ENCODE measurements around the gene RAI1. TPM values are rescaled to one million over a fixed set of nuclear protein-coding genes. Genes with fewer than 3 reads are reported as not detected.

Gene RAI1
- total and polyA plus RNA-seq, 2 of the 13 experiments (the other 11 are each of a cell fraction or from before 2014, with no cell fraction given), result 3.4 to 5.2 TPM

DNA sequence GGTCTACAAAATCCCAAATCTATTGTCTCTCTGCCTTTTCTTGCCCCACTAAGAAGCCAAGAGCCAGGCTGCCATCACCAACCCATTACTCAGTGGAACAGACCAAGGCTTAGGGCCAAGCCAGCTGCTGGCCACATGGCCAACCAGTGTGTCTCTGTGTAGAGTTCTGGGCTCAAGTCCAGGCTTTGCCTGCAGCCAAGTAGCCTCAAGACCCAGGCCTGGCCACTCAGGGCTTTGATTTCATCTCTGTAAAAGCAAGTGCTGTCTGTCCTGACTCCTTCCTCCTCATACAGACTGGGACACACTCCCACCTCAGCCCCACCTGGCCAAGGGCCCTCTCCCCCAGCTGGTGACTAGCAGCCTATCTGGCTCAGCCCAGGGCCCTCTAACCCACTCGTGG lies 140.9 kb downstream of the RAI1 start:
- H3K79me2 ChIP-seq (ENCODE audit: insufficient read depth, low read length), result peaks cover 63% of the 10 kb centered on the region
- BruUV-seq (replicated peaks), result no TSS peak
- TF ChIP-seq, protein P1, sequence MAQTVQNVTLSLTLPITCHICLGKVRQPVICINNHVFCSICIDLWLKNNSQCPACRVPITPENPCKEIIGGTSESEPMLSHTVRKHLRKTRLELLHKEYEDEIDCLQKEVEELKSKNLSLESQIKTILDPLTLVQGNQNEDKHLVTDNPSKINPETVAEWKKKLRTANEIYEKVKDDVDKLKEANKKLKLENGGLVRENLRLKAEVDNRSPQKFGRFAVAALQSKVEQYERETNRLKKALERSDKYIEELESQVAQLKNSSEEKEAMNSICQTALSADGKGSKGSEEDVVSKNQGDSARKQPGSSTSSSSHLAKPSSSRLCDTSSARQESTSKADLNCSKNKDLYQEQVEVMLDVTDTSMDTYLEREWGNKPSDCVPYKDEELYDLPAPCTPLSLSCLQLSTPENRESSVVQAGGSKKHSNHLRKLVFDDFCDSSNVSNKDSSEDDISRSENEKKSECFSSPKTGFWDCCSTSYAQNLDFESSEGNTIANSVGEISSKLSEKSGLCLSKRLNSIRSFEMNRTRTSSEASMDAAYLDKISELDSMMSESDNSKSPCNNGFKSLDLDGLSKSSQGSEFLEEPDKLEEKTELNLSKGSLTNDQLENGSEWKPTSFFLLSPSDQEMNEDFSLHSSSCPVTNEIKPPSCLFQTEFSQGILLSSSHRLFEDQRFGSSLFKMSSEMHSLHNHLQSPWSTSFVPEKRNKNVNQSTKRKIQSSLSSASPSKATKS (CRISPR knock-in tag; IDR thresholded peaks at IDR 0.05), result no peak
- TF ChIP-seq YEATS2 (CRISPR knock-in tag; IDR thresholded peaks at IDR 0.05; ENCODE audit: borderline replicate concordance) (no peak), ELF4 (CRISPR knock-in tag; IDR thresholded peaks at IDR 0.05; ENCODE audit: borderline replicate concordance) (no peak), ZNF766 (CRISPR knock-in tag; IDR thresholded peaks at IDR 0.05; ENCODE audit: borderline replicate concordance) (no peak), ZNF792 (CRISPR knock-in tag; IDR thresholded peaks at IDR 0.05) (no peak), ZNF629 (CRISPR knock-in tag; conservative IDR thresholded peaks at IDR 0.05) (peak; percentile 69), ZNF547 (CRISPR knock-in tag; IDR thresholded peaks at IDR 0.05) (no peak), ZNF432 (CRISPR knock-in tag; IDR thresholded peaks at IDR 0.05; ENCODE audit: borderline replicate concordance) (no peak), ZNF20 (CRISPR knock-in tag; IDR thresholded peaks at IDR 0.05) (no peak), CAMTA2 (CRISPR knock-in tag; IDR thresholded peaks at IDR 0.05; ENCODE audit: borderline replicate concordance) (no peak), SALL1 (CRISPR knock-in tag; IDR thresholded peaks at IDR 0.05) (no peak), ZMYM3 (CRISPR knock-in tag; IDR thresholded peaks at IDR 0.05) (peak; percentile 40; the same call in 1 of the 2 replicates)
- TF ChIP-seq, protein P2, sequence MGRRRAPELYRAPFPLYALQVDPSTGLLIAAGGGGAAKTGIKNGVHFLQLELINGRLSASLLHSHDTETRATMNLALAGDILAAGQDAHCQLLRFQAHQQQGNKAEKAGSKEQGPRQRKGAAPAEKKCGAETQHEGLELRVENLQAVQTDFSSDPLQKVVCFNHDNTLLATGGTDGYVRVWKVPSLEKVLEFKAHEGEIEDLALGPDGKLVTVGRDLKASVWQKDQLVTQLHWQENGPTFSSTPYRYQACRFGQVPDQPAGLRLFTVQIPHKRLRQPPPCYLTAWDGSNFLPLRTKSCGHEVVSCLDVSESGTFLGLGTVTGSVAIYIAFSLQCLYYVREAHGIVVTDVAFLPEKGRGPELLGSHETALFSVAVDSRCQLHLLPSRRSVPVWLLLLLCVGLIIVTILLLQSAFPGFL (CRISPR knock-in tag; IDR thresholded peaks at IDR 0.05), result no peak
- TF ChIP-seq, protein P3, sequence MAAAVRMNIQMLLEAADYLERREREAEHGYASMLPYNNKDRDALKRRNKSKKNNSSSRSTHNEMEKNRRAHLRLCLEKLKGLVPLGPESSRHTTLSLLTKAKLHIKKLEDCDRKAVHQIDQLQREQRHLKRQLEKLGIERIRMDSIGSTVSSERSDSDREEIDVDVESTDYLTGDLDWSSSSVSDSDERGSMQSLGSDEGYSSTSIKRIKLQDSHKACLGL (CRISPR knock-in tag; IDR thresholded peaks at IDR 0.05), result 0 out of 2 replicates have a peak, but pooled peaks have one; percentile 27
- TF ChIP-seq, protein P4, sequence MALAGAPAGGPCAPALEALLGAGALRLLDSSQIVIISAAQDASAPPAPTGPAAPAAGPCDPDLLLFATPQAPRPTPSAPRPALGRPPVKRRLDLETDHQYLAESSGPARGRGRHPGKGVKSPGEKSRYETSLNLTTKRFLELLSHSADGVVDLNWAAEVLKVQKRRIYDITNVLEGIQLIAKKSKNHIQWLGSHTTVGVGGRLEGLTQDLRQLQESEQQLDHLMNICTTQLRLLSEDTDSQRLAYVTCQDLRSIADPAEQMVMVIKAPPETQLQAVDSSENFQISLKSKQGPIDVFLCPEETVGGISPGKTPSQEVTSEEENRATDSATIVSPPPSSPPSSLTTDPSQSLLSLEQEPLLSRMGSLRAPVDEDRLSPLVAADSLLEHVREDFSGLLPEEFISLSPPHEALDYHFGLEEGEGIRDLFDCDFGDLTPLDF (CRISPR knock-in tag; IDR thresholded peaks at IDR 0.05), result no peak
- TF ChIP-seq, protein P5, sequence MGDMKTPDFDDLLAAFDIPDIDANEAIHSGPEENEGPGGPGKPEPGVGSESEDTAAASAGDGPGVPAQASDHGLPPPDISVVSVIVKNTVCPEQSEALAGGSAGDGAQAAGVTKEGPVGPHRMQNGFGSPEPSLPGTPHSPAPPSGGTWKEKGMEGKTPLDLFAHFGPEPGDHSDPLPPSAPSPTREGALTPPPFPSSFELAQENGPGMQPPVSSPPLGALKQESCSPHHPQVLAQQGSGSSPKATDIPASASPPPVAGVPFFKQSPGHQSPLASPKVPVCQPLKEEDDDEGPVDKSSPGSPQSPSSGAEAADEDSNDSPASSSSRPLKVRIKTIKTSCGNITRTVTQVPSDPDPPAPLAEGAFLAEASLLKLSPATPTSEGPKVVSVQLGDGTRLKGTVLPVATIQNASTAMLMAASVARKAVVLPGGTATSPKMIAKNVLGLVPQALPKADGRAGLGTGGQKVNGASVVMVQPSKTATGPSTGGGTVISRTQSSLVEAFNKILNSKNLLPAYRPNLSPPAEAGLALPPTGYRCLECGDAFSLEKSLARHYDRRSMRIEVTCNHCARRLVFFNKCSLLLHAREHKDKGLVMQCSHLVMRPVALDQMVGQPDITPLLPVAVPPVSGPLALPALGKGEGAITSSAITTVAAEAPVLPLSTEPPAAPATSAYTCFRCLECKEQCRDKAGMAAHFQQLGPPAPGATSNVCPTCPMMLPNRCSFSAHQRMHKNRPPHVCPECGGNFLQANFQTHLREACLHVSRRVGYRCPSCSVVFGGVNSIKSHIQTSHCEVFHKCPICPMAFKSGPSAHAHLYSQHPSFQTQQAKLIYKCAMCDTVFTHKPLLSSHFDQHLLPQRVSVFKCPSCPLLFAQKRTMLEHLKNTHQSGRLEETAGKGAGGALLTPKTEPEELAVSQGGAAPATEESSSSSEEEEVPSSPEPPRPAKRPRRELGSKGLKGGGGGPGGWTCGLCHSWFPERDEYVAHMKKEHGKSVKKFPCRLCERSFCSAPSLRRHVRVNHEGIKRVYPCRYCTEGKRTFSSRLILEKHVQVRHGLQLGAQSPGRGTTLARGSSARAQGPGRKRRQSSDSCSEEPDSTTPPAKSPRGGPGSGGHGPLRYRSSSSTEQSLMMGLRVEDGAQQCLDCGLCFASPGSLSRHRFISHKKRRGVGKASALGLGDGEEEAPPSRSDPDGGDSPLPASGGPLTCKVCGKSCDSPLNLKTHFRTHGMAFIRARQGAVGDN (CRISPR knock-in tag; IDR thresholded peaks at IDR 0.05), result peak; percentile 24; the same call in 1 of the 2 replicates

More for the DNA sequence above, 140.9 kb downstream of the RAI1 start:
- in situ Hi-C loops (cut with HindIII; ENCODE audit: extremely low pct_ligation_motif_present, low pct_unique_long_range_greater_than_20kb), result no loop called here
- H2AFZ ChIP-seq (ENCODE audit: low read length), result no peak overlapping the region
- peak overlapping the region; percentile 53 for H3K27ac ChIP-seq (ENCODE audit: extremely low read length, insufficient read depth, low read length)
- peak overlapping the region in 1 of 3 experiments; percentile 69; a peak in 3 of 6 replicates for H3K4me3 ChIP-seq (replicated peaks in 1 of 3; ENCODE audit: insufficient read depth in 1 of 3, low read depth in 2 of 3, low read length in 3 of 3)
- FAIRE-seq (no peak), ATAC-seq (no peak), DNase-seq (ENCODE audit: low spot score) (no peak)
- H4K20me1 ChIP-seq (ENCODE audit: insufficient read depth, low read length), result peaks cover 65% of the 10 kb centered on the region
- H3K27me3 ChIP-seq (ENCODE audit: control insufficient read depth in 1 of 2, insufficient read depth in 2 of 2, low read length in 2 of 2), result no peaks in the 10 kb centered on the region
- peaks cover 39 to 63% of the 10 kb centered on the region in 2 experiments for H3K36me3 ChIP-seq (replicated peaks in 1 of 2; ENCODE audit: control insufficient read depth in 1 of 2, insufficient read depth in 2 of 2, low read length in 2 of 2)
- H3K4me2 ChIP-seq (ENCODE audit: low read depth, low read length), result peak overlapping the region; percentile 76
- peak overlapping the region; percentile 48 for H3K9ac ChIP-seq (ENCODE audit: insufficient read depth, low read depth, low read length)
- intact Hi-C loops (cut with micrococcal nuclease; ENCODE audit: unreplicated experiment), result no loop called here
- peaks cover 88% of the 10 kb centered on the region for H3K4me1 ChIP-seq (ENCODE audit: insufficient read depth, low read length)
- ChIA-PET CTCF (ENCODE audit: low intra/inter-chr PET ratio, low total read pairs) (no interaction called here), POLR2A (interaction anchor here (1.5 to 8.6 kb wide), 2 partner anchors 9 to 15 kb away, joined by 3 to 69 read pairs; partner anchors contain the start of gene SREBF1)
- no peaks in the 10 kb centered on the region for H3K9me3 ChIP-seq (ENCODE audit: low read length)
- 71% methylated on average over 1 of the region's 1 CpG for WGBS (ENCODE audit: low lambda C conversion rate)

All from HepG2 (cell line).